Neural crest cell (in vitro differentiated cells): Measurements from ENCODE around the gene SEPTIN7. TPM values are rescaled to one million over a fixed set of nuclear protein-coding genes. Genes with fewer than 3 reads are reported as not detected.

Experiments used
- DNase-seq: peaks from one replicate; pipeline ENCODE4 v3.0.0; 2021; ENCODE audit warnings: low read depth, mixed read lengths, low spot score
- H3K27ac Mint-ChIP-seq: one replicate; pipeline ENCODE4 v1.8.0; 2021; ENCODE audit warnings: mild to moderate bottlenecking, mixed read lengths; ENCODE audit not compliant: unreplicated experiment
- H3K27me3 Mint-ChIP-seq: 2 replicates; pipeline ENCODE4 v1.8.0; 2021; ENCODE audit warnings: low read depth, mild to moderate bottlenecking, mixed read lengths
- H3K36me3 Mint-ChIP-seq: 2 replicates; pipeline ENCODE4 v1.8.0; 2021; ENCODE audit warnings: low read depth, mild to moderate bottlenecking, mixed read lengths
- H3K4me1 Mint-ChIP-seq: 2 replicates; pipeline ENCODE4 v1.8.0; 2021; ENCODE audit warnings: mixed read lengths
- H3K4me3 Mint-ChIP-seq: one replicate; pipeline ENCODE4 v1.8.0; 2021; ENCODE audit warnings: mild to moderate bottlenecking, mixed read lengths
- H3K9me3 Mint-ChIP-seq: 2 replicates; pipeline ENCODE4 v1.8.0; 2021; ENCODE audit warnings: mixed read lengths
- CTCF ChIP-seq: fragments of 200-600 bp; sonication (generic); conservative IDR thresholded peaks from 2 replicates; pipeline ENCODE4 v1.5.0; 2021; ENCODE audit warnings: antibody characterized with exemption, mild to moderate bottlenecking
- total RNA-seq: library from RNA; stranded (reverse); gene quantifications from 2 replicates; pipeline ENCODE4 v1.2.1, GENCODE V29; 2021

The SEPTIN7 gene
- total RNA-seq, 1 donor from 2014 or later, result 210 TPM

DNA sequence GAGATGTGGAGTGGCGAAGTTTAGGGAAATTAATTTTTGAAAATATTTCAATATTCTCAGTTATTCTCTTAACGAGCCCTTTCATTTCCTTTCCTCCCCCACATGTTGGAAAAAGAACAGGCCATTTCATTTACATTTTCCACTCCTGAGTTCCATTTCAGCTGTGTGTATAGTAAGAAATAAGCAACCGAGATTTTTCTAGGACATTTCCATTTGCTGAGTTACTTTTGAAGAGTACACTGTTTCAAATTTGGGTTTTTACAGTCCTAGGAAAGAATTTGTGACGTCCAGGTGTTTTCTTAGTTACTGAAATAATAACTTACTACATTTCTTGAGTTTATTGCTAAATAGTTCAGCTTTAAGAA, 1.2 kb downstream of the SEPTIN7 start:
- no peak for DNase-seq
- TF ChIP-seq CTCF, result no peak
- peak overlapping the region; percentile 99 for H3K4me3 Mint-ChIP-seq
- H3K9me3 Mint-ChIP-seq, result peaks cover 3% of the 10 kb centered on the region
- peaks cover 49% of the 10 kb centered on the region for H3K4me1 Mint-ChIP-seq
- no peaks in the 10 kb centered on the region for H3K36me3 Mint-ChIP-seq
- H3K27ac Mint-ChIP-seq, result peak overlapping the region; percentile 92
- H3K27me3 Mint-ChIP-seq, result no peaks in the 10 kb centered on the region

- no peak for DNase-seq
- peak overlapping the region; percentile 99 for H3K4me3 Mint-ChIP-seq
- no peak overlapping the region for H3K27ac Mint-ChIP-seq
- no peaks in the 10 kb centered on the region for H3K36me3 Mint-ChIP-seq
- H3K27me3 Mint-ChIP-seq, result no peaks in the 10 kb centered on the region
- H3K4me1 Mint-ChIP-seq, result peaks cover 45% of the 10 kb centered on the region
- no peak for TF ChIP-seq CTCF
- no peaks in the 10 kb centered on the region for H3K9me3 Mint-ChIP-seq
Measured at GRCh38 chr7:35802649-35803048, 1.8 kb downstream of the SEPTIN7 start.

GRCh38 chr7:35804231-35804970, 3.5 kb downstream of the SEPTIN7 start:
- Mint-ChIP-seq H3K4me3 (peak overlapping the region; percentile 69), H3K27ac (no peak overlapping the region), H3K36me3 (peaks cover 4% of the 10 kb centered on the region), H3K4me1 (peaks cover 44% of the 10 kb centered on the region), H3K9me3 (no peaks in the 10 kb centered on the region), H3K27me3 (no peaks in the 10 kb centered on the region)
- no peak for DNase-seq
- TF ChIP-seq CTCF, result no peak

DNA sequence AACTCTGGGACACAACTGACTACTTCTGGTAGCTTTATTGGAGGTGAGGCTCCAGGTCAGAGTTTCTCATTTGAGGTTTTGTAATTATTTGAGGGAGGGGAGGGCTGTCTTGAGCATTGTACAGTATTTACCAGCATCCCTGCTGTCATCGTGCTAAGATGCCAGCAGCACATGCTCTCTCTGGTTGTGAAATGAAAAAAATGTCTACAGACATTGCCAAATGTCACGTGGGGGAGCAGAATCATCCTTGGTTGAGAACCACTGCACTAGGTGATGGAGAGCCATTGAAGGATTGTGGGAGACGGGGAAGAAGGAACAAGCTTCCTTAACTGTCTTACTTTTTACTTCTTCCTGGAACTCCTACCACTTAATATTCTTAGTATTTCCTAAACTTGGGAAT, 5.0 kb downstream of the SEPTIN7 start:
- TF ChIP-seq CTCF, result no peak
- Mint-ChIP-seq H3K36me3 (peaks cover 8% of the 10 kb centered on the region), H3K4me3 (peak overlapping the region; percentile 6)

DNA sequence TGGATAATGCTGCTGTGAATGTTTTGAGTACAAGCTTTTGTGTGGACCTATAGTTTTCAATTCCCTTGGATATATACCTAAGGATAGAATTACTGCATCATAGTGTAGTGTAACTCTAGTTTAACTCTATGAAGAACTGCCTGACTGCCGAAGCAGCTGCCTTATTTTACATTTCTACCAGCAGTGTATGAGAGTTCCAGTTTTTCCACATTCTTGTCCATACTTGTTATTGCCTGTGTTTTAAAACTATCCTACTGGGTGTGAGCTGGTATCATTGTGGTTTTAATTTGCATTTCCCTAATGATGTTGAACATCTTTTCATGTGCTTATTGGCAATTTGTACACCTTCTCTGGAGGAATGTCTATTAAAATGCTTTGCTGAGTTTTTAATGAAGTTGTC, 15.7 kb downstream of the SEPTIN7 start:
- H3K27ac Mint-ChIP-seq, result no peak overlapping the region
- no peaks in the 10 kb centered on the region for H3K27me3 Mint-ChIP-seq
- no peak for DNase-seq
- H3K4me3 Mint-ChIP-seq, result no peak overlapping the region
- peaks cover 61% of the 10 kb centered on the region for H3K36me3 Mint-ChIP-seq
- peaks cover 6% of the 10 kb centered on the region for H3K4me1 Mint-ChIP-seq
- peaks cover 31% of the 10 kb centered on the region for H3K9me3 Mint-ChIP-seq
- no peak for TF ChIP-seq CTCF

More for the DNA sequence above, 5.0 kb downstream of the SEPTIN7 start:
- no peak overlapping the region for H3K27ac Mint-ChIP-seq
- H3K9me3 Mint-ChIP-seq, result no peaks in the 10 kb centered on the region
- DNase-seq, result no peak
- H3K4me1 Mint-ChIP-seq, result peaks cover 38% of the 10 kb centered on the region
- no peaks in the 10 kb centered on the region for H3K27me3 Mint-ChIP-seq
